Lower lobe of right lung (tissue), 2 donors: Measurements from ENCODE around the gene NCK2. TPM values are rescaled to one million over a fixed set of nuclear protein-coding genes. Genes with fewer than 3 reads are reported as not detected.

Source experiments
- ATAC-seq, 2 donors: fragments of 200-7000 bp; cut with Tn5 transposase; one replicate each; pipeline ENCODE4 v1.9.1; 2020 to 2022; ENCODE audit warnings: mild to moderate bottlenecking in 2 of 2, moderate library complexity in 2 of 2
- DNase-seq: peaks from one replicate; pipeline ENCODE4 v3.0.0-alpha.2; 2020
- H3K27ac ChIP-seq: fragments of 200-600 bp; one replicate; pipeline ENCODE4 v1.8.0; 2022
- H3K27me3 ChIP-seq: fragments of 200-600 bp; one replicate; pipeline ENCODE4 v1.8.0; 2022; ENCODE audit warnings: low read depth
- H3K36me3 ChIP-seq: fragments of 200-600 bp; one replicate; pipeline ENCODE4 v1.8.0; 2022; ENCODE audit warnings: mild to moderate bottlenecking
- H3K4me1 ChIP-seq: fragments of 200-600 bp; one replicate; pipeline ENCODE4 v1.8.0; 2022
- H3K4me3 ChIP-seq: fragments of 200-600 bp; one replicate; pipeline ENCODE4 v1.8.0; 2022; ENCODE audit warnings: mild to moderate bottlenecking
- H3K9me3 ChIP-seq: fragments of 200-600 bp; one replicate; pipeline ENCODE4 v1.8.0; 2022
- intact Hi-C: fragments of 100-400 bp; cut with DNase I; formaldehyde crosslinking; loops from one replicate; pipeline ENCODE4 v1.11.0; 2022
- total RNA-seq: library from RNA; stranded (reverse); fragmentation: NEBNext Ultra II Directional; extraction: Animal tissue kit (Norgen Biotek cat#: 25700); gene quantifications from one replicate; pipeline ENCODE4 v1.2.1, GENCODE V29; 2021
- TF ChIP-seq, protein P1 (sequence below): fragments of 200-600 bp; IDR thresholded peaks from one replicate; pipeline ENCODE4 v1.8.0; 2022; ENCODE audit warnings: antibody characterized with exemption, mild to moderate bottlenecking
- donor health status: DM: no; HTN: yes; CAD: no; lungs with severe emphysema.

Gene NCK2
- total RNA-seq, 1 donor from 2014 or later = 36.7 TPM

DNA sequence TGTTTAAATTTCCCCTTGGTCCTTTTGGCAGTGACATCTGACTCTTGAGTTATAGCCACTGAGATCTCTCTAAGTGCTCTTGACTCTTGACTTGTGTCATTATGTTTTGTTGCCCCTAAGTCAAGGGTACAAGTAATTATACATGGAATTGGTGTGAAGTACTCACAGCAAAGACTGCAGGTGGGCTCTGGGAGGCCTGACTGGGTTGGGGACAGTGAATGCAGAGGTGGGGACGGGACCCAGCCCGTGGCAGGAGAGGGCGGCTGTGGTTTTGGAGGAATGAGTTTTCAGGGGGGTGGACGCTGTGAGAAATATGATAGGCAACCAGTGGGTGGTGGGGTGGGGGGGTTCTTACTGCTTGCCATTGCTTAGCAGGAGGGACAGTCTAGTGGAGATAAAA lies 97.8 kb downstream of the NCK2 start:
- ATAC-seq = no peak
- intact Hi-C loops = no loop called here

DNA sequence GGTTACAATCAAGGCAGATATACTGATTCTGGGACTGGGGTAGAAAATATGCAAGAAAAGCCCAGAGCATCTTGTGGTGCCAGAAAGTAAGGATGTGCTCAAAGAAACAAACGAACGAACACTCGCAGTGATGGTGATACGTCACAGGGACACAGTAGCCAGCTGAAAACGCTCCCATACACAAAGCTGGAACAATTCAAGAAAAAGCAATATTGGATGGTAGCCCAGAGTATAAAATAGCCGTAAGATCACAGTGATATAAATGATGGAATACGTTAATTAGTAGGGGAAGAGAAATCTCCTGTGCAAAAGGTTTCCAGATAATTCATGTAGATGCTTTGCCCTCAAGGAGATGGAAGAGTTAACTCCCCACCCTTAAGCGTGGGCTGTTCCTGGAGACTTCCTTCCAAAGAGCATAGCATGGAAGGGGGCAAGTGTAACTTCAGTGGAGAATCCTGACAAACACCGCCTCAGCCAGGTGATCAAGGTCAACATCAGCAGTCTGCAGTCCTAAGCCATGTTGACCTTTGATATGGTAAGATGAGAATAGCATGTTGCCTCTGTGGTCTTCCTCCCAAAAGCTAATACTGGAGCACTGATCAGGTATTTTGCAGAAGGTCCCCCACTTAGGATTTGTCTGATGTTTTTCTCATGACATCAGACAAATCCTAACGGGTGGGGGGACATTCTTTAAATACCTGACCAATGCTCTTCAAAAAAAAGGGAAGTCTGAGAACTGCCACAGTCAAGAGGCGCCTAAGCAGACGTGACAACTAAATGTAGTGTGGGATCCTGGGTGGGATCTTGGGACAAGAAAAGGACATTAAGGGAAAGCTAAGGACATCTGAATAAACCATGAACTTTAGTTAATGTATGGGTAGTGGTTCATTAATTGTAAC lies 99.0 kb downstream of the NCK2 start:
- Histone ChIP-seq H3K4me3 (no peak overlapping the region), H3K9me3 (no peaks in the 10 kb centered on the region), H3K36me3 (no peaks in the 10 kb centered on the region), H3K4me1 (no peaks in the 10 kb centered on the region), H3K27me3 (no peaks in the 10 kb centered on the region), H3K27ac (no peak overlapping the region)
- intact Hi-C loops = no loop called here
- ATAC-seq = no peak
- DNase-seq = no peak
- TF ChIP-seq, protein P1, sequence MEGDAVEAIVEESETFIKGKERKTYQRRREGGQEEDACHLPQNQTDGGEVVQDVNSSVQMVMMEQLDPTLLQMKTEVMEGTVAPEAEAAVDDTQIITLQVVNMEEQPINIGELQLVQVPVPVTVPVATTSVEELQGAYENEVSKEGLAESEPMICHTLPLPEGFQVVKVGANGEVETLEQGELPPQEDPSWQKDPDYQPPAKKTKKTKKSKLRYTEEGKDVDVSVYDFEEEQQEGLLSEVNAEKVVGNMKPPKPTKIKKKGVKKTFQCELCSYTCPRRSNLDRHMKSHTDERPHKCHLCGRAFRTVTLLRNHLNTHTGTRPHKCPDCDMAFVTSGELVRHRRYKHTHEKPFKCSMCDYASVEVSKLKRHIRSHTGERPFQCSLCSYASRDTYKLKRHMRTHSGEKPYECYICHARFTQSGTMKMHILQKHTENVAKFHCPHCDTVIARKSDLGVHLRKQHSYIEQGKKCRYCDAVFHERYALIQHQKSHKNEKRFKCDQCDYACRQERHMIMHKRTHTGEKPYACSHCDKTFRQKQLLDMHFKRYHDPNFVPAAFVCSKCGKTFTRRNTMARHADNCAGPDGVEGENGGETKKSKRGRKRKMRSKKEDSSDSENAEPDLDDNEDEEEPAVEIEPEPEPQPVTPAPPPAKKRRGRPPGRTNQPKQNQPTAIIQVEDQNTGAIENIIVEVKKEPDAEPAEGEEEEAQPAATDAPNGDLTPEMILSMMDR = no peak

More for the DNA sequence above, 97.8 kb downstream of the NCK2 start:
- Histone ChIP-seq H3K36me3 (no peaks in the 10 kb centered on the region), H3K9me3 (no peaks in the 10 kb centered on the region), H3K27me3 (no peaks in the 10 kb centered on the region), H3K27ac (no peak overlapping the region), H3K4me3 (no peak overlapping the region), H3K4me1 (no peaks in the 10 kb centered on the region)
- DNase-seq = no peak
- TF ChIP-seq, protein P1 = no peak

DNA sequence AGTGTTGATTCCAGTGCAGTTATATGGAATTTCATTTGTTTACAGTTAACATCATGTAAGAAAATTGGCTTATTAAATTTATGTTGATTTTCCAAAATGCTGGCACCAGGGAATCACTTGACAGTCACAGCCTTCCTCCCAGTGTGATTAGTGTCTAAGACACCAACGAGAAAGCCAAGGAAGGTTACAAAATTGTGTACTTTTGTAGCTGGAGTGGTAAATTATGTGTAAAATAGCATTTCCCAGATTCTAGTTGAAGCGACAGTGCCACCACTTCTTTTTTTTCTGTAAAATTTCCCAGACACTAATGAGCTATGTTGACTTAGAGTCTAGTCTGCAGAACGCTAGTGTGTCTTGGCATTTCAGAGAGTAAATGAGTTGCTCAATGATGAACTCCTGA lies 101.3 kb downstream of the NCK2 start:
- TF ChIP-seq, protein P1 = no peak
- Histone ChIP-seq H3K27ac (no peak overlapping the region), H3K27me3 (no peaks in the 10 kb centered on the region), H3K4me3 (no peak overlapping the region), H3K9me3 (no peaks in the 10 kb centered on the region), H3K4me1 (no peaks in the 10 kb centered on the region), H3K36me3 (no peaks in the 10 kb centered on the region)
- intact Hi-C loops = no loop called here
- DNase-seq (no peak), ATAC-seq (no peak)

DNA sequence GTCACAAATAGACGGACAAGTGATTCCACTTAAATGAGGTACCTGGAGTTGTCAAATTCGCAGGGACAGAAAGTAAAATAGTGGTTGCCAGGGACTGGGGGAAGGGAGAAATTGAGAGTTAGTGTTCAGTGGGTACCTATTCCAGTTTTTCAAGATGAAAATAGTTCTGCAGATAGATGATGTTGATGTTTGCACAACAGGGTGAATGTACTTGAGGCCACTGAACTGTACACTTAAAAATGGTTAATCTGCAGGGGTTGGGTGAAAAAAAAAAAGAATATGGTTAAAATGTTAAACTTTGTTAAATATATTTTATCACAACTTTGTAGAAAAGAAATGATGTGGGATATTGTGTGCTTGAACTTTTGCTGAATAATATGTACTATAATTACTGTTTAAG lies 102.3 kb downstream of the NCK2 start:
- Histone ChIP-seq H3K9me3 (no peaks in the 10 kb centered on the region), H3K36me3 (no peaks in the 10 kb centered on the region), H3K4me3 (no peak overlapping the region), H3K27ac (no peak overlapping the region), H3K27me3 (no peaks in the 10 kb centered on the region), H3K4me1 (peaks cover 1% of the 10 kb centered on the region)
- DNase-seq (no peak), ATAC-seq (no peak)
- TF ChIP-seq, protein P1 = no peak
- intact Hi-C loops = no loop called here

DNA sequence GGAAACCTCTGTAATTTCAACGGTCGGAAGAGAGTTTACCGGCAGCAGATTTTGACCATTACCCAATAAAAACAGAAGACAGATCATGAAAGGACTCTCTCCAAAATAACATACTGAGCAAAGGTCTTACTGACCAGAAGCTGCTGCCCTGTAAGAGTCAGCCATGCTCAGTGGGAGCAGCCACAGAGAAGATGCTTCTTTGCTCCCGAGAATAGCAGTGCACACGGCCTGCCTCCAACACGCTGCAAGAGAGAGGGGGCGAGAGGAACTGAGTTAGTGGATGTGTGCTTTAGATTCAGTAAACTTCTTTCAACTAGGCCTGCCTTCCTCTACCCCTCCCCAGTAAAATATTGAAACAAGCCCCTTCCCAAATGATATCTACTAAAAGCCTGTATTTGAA lies 103.7 kb downstream of the NCK2 start:
- intact Hi-C loops = no loop called here
- ATAC-seq (no peak), DNase-seq (no peak)
- no peaks in the 10 kb centered on the region for H3K9me3 ChIP-seq
- no peak overlapping the region for H3K27ac ChIP-seq
- H3K4me3 ChIP-seq = no peak overlapping the region
- no peaks in the 10 kb centered on the region for H3K27me3 ChIP-seq
- peaks cover 6% of the 10 kb centered on the region for H3K4me1 ChIP-seq
- H3K36me3 ChIP-seq = no peaks in the 10 kb centered on the region
- TF ChIP-seq, protein P1 = no peak
